Neural progenitor cell (in vitro differentiated cells): ENCODE measurements around the gene HYI. TPM values are rescaled to one million over a fixed set of nuclear protein-coding genes. Genes with fewer than 3 reads are reported as not detected.

ENCODE experiments used
- DNase-seq: peaks from one replicate; pipeline ENCODE4 v3.0.0-alpha.2; 2016; ENCODE audit warnings: low spot score
- H2AFZ ChIP-seq: fragments of 200-600 bp; sonication (generic); replicated peaks from 2 replicates; pipeline ENCODE4 v1.6.1; 2016; ENCODE audit warnings: antibody characterized with exemption
- H3F3A ChIP-seq: fragments of 200-600 bp; sonication (generic); 2 replicates; pipeline ENCODE4 v1.6.1; 2016; ENCODE audit warnings: antibody characterized with exemption, low read depth
- H3K27ac ChIP-seq: fragments of 200-600 bp; sonication (generic); 2 replicates; pipeline ENCODE4 v1.5.1; 2016; ENCODE audit warnings: mild to moderate bottlenecking
- H3K27me3 ChIP-seq: fragments of 200-600 bp; sonication (generic); 2 replicates; pipeline ENCODE4 v1.6.1; 2016; ENCODE audit warnings: mild to moderate bottlenecking, moderate library complexity
- H3K36me3 ChIP-seq: fragments of 200-600 bp; sonication (generic); 2 replicates; pipeline ENCODE4 v1.5.1; 2016
- H3K4me1 ChIP-seq: fragments of 200-600 bp; sonication (generic); 2 replicates; pipeline ENCODE4 v1.6.1; 2016; ENCODE audit warnings: mixed run types
- H3K4me2 ChIP-seq: fragments of 200-600 bp; sonication (generic); 2 replicates; pipeline ENCODE4 v1.6.1; 2016
- H3K4me3 ChIP-seq: fragments of 200-600 bp; sonication (generic); 2 replicates; pipeline ENCODE4 v1.5.1; 2016
- H3K79me2 ChIP-seq: fragments of 200-600 bp; sonication (generic); 2 replicates; pipeline ENCODE4 v1.6.1; 2016; ENCODE audit warnings: low read depth
- H3K9ac ChIP-seq: fragments of 200-600 bp; sonication (generic); 2 replicates; pipeline ENCODE4 v1.6.1; 2016
- H3K9me3 ChIP-seq: fragments of 200-600 bp; sonication (generic); 2 replicates; pipeline ENCODE4 v1.5.1; 2016; ENCODE audit warnings: low read depth
- H4K20me1 ChIP-seq: fragments of 200-600 bp; sonication (generic); 2 replicates; pipeline ENCODE4 v1.6.1; 2016; ENCODE audit warnings: low read depth
- H3K27ac Mint-ChIP-seq: 3 replicates; pipeline ENCODE4 v1.8.0; 2021; ENCODE audit warnings: mixed read lengths
- H3K27me3 Mint-ChIP-seq: 2 replicates; pipeline ENCODE4 v1.8.0; 2022; ENCODE audit warnings: low read depth, mild to moderate bottlenecking, inconsistent platforms, moderate library complexity, mixed read lengths; ENCODE audit not compliant: insufficient read depth
- H3K36me3 Mint-ChIP-seq: 3 replicates; pipeline ENCODE4 v1.8.0; 2021; ENCODE audit warnings: mixed read lengths
- H3K4me1 Mint-ChIP-seq: 3 replicates; pipeline ENCODE4 v1.8.0; 2021; ENCODE audit warnings: mixed read lengths
- H3K4me3 Mint-ChIP-seq: 3 replicates; pipeline ENCODE4 v1.8.0; 2021; ENCODE audit warnings: mild to moderate bottlenecking, moderate library complexity, mixed read lengths
- H3K9me3 Mint-ChIP-seq: 3 replicates; pipeline ENCODE4 v1.8.0; 2020; ENCODE audit warnings: mixed read lengths
- CTCF ChIP-seq: fragments of 200-600 bp; sonication (generic); IDR thresholded peaks from 2 replicates; pipeline ENCODE4 v1.5.1; 2017; ENCODE audit warnings: antibody characterized with exemption, mild to moderate bottlenecking
- EZH2 ChIP-seq: fragments of 200-600 bp; sonication (generic); IDR thresholded peaks from 2 replicates; pipeline ENCODE4 v1.6.1; 2017; ENCODE audit warnings: antibody characterized with exemption, mild to moderate bottlenecking, moderate library complexity
- EZH2phosphoT487 ChIP-seq: fragments of 200-600 bp; sonication (generic); IDR thresholded peaks from 2 replicates; pipeline ENCODE4 v1.6.1; 2017; ENCODE audit warnings: antibody characterized with exemption
- total RNA-seq: library from RNA; depleted of rRNA; stranded (reverse); fragments of >200 nt; gene quantifications from 2 replicates; pipeline ENCODE4 v1.2.3, GENCODE V29; 2015; ENCODE audit warnings: low replicate concordance

HYI gene
- total RNA-seq, 1 donor from 2014 or later: 10.3 TPM

GRCh38 chr1:43448955-43449707 is 4.6 kb downstream of the HYI start:
- Mint-ChIP-seq H3K27me3 (peaks cover 9% of the 10 kb centered on the region), H3K4me3 (no peak overlapping the region), H3K4me1 (peaks cover 27% of the 10 kb centered on the region), H3K36me3 (peaks cover 51% of the 10 kb centered on the region), H3K9me3 (no peaks in the 10 kb centered on the region), H3K27ac (peak overlapping the region; percentile 11)
- Histone ChIP-seq H3K4me3 (no peak overlapping the region), H4K20me1 (peaks cover 9% of the 10 kb centered on the region), H3K9ac (no peak overlapping the region), H3K27me3 (no peaks in the 10 kb centered on the region), H3K4me1 (peaks cover 14% of the 10 kb centered on the region), H3K9me3 (no peaks in the 10 kb centered on the region), H2AFZ (no peak overlapping the region), H3K27ac (no peak overlapping the region), H3K36me3 (no peaks in the 10 kb centered on the region), H3K4me2 (no peak overlapping the region), H3F3A (peaks cover 19% of the 10 kb centered on the region), H3K79me2 (no peaks in the 10 kb centered on the region)
- DNase-seq: no peak
- TF ChIP-seq EZH2phosphoT487 (no peak), EZH2 (no peak), CTCF (no peak)

- DNase-seq: no peak
- Histone ChIP-seq H3K9ac (no peak overlapping the region), H3K36me3 (no peaks in the 10 kb centered on the region), H2AFZ (no peak overlapping the region), H3K79me2 (no peaks in the 10 kb centered on the region), H4K20me1 (peaks cover 9% of the 10 kb centered on the region), H3K4me3 (no peak overlapping the region), H3K27me3 (no peaks in the 10 kb centered on the region), H3K9me3 (no peaks in the 10 kb centered on the region), H3K4me1 (peaks cover 9% of the 10 kb centered on the region), H3K27ac (no peak overlapping the region), H3K4me2 (no peak overlapping the region), H3F3A (peaks cover 9% of the 10 kb centered on the region)
- Mint-ChIP-seq H3K27ac (no peak overlapping the region), H3K4me3 (no peak overlapping the region), H3K36me3 (peaks cover 59% of the 10 kb centered on the region), H3K9me3 (no peaks in the 10 kb centered on the region), H3K4me1 (peaks cover 23% of the 10 kb centered on the region), H3K27me3 (peaks cover 9% of the 10 kb centered on the region)
- TF ChIP-seq EZH2phosphoT487 (no peak), CTCF (no peak), EZH2 (no peak)
These were observed 5.6 kb downstream of the HYI start for GRCh38 chr1:43447891-43448708.

- H3K27me3 Mint-ChIP-seq: peaks cover 7% of the 10 kb centered on the region
- H2AFZ ChIP-seq: no peak overlapping the region
- H3K9me3 ChIP-seq: no peaks in the 10 kb centered on the region
- H3K79me2 ChIP-seq: no peaks in the 10 kb centered on the region
- no peak overlapping the region for H3K4me3 Mint-ChIP-seq
- no peak for DNase-seq
- no peak overlapping the region for H3K4me3 ChIP-seq
- no peak overlapping the region for H3K27ac ChIP-seq
- H3K4me2 ChIP-seq: no peak overlapping the region
- H3K9me3 Mint-ChIP-seq: no peaks in the 10 kb centered on the region
- no peaks in the 10 kb centered on the region for H3F3A ChIP-seq
- no peak overlapping the region for H3K27ac Mint-ChIP-seq
- TF ChIP-seq EZH2phosphoT487 (no peak), EZH2 (no peak), CTCF (no peak)
- no peaks in the 10 kb centered on the region for H3K27me3 ChIP-seq
- peaks cover 55% of the 10 kb centered on the region for H3K36me3 Mint-ChIP-seq
- peaks cover 3% of the 10 kb centered on the region for H4K20me1 ChIP-seq
- peaks cover 5% of the 10 kb centered on the region for H3K4me1 ChIP-seq
- H3K9ac ChIP-seq: no peak overlapping the region
- no peaks in the 10 kb centered on the region for H3K36me3 ChIP-seq
- H3K4me1 Mint-ChIP-seq: peaks cover 15% of the 10 kb centered on the region
These were observed 6.6 kb downstream of the HYI start for GRCh38 chr1:43446881-43447835.
